ENCODE data around the gene MRPL50.

- TF ChIP-seq NR2C2 (CRISPR knock-in tag; IDR thresholded peaks at IDR 0.05) (no peak), CTCF (IDR thresholded peaks at IDR 0.05) (no peak), ZNF121 (CRISPR knock-in tag; IDR thresholded peaks at IDR 0.05) (no peak), FOXJ3 (CRISPR knock-in tag; IDR thresholded peaks at IDR 0.05; ENCODE audit: borderline replicate concordance) (no peak), KAT7 (CRISPR knock-in tag; IDR thresholded peaks at IDR 0.05; ENCODE audit: borderline replicate concordance) (no peak), ESRRA (CRISPR knock-in tag; IDR thresholded peaks at IDR 0.05; ENCODE audit: borderline replicate concordance) (no peak), PRDM15 (CRISPR knock-in tag; IDR thresholded peaks at IDR 0.05) (no peak), ZNF671 (CRISPR knock-in tag; IDR thresholded peaks at IDR 0.05) (no peak), NR3C1 (CRISPR knock-in tag; conservative IDR thresholded peaks at IDR 0.05; ENCODE audit: low read depth) (no peak), TP53 (CRISPR knock-in tag; IDR thresholded peaks at IDR 0.05) (no peak), NFE2L1 (CRISPR knock-in tag; IDR thresholded peaks at IDR 0.05) (no peak), E2F1 (CRISPR knock-in tag; IDR thresholded peaks at IDR 0.05) (no peak), NR1H2 (CRISPR knock-in tag; IDR thresholded peaks at IDR 0.05) (no peak), CBFB (CRISPR knock-in tag; IDR thresholded peaks at IDR 0.05; ENCODE audit: low read depth) (no peak)
These were observed 48.1 kb downstream of the MRPL50 start for GRCh38 chr9:101350285-101350684.
